GM12872 (cell line): Measurements from ENCODE around the gene KLHL3.

ENCODE experiments used
- TF ChIP-seq, protein P1 (sequence below): IDR thresholded peaks from 3 replicates; pipeline ENCODE4 v1.5.1; 2011; ENCODE audit warnings: low read depth, mild to moderate bottlenecking, low read length, moderate library complexity; ENCODE audit not compliant: insufficient read depth

KLHL3 gene

DNA sequence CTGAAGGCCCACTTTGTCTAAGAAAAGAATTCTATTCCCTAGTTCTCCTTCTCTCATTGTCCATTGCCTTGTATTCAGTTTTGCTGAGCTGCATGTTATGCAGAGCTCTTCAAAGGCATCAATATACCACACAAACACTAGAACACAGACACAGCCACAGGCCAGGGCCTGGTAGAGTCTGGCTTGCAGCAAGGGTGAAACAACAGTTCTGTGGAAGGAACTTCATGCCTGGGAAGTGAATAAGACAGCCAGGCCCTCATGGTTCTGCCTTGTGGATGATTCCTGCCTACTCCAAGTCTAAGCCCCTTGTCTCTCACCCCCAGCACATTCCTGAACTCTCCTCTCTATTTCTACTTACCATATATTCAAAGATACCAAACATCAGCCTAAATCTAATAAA lies 30.8 kb downstream of the KLHL3 start:
- TF ChIP-seq, protein P1, sequence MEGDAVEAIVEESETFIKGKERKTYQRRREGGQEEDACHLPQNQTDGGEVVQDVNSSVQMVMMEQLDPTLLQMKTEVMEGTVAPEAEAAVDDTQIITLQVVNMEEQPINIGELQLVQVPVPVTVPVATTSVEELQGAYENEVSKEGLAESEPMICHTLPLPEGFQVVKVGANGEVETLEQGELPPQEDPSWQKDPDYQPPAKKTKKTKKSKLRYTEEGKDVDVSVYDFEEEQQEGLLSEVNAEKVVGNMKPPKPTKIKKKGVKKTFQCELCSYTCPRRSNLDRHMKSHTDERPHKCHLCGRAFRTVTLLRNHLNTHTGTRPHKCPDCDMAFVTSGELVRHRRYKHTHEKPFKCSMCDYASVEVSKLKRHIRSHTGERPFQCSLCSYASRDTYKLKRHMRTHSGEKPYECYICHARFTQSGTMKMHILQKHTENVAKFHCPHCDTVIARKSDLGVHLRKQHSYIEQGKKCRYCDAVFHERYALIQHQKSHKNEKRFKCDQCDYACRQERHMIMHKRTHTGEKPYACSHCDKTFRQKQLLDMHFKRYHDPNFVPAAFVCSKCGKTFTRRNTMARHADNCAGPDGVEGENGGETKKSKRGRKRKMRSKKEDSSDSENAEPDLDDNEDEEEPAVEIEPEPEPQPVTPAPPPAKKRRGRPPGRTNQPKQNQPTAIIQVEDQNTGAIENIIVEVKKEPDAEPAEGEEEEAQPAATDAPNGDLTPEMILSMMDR = no peak

DNA sequence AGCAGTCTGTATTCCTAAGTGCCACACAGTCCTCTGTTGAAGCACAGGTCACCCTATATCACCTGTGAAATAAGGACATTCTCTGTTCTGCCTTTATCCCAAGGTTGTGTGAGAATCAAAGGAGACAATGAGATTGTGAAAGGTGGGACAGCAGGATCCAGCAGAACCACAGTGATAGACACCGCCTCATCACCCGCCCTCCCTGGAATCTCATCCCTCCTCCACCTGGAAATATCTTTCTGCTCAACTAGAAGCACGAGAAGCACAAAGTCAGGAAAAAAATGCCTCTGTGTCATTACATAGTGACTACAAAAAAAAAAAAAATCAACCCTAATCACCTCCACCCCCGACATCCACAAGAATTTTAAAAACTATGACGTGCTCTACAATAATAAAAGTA lies 32.3 kb downstream of the KLHL3 start:
- TF ChIP-seq, protein P1 = no peak

DNA sequence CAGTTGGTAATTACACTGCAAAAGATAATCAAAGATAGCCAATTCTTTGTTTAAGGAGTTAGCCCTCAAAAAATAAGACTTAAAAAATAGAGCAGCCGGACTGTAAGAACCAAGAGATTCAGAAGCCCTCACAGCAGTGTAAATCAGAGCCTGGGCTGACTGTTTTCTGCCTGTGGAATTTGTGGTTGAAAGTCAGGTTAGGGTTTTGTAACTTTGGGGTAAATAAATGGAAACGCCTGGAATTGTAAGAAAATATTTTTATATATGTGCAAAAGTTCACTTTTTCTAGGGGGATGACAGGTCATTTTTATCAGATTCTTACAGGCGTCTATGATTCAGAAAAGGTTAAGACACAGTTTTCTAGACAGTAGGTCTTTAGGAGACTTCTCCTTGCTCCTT lies 35.6 kb downstream of the KLHL3 start:
- TF ChIP-seq, protein P1 = no peak

DNA sequence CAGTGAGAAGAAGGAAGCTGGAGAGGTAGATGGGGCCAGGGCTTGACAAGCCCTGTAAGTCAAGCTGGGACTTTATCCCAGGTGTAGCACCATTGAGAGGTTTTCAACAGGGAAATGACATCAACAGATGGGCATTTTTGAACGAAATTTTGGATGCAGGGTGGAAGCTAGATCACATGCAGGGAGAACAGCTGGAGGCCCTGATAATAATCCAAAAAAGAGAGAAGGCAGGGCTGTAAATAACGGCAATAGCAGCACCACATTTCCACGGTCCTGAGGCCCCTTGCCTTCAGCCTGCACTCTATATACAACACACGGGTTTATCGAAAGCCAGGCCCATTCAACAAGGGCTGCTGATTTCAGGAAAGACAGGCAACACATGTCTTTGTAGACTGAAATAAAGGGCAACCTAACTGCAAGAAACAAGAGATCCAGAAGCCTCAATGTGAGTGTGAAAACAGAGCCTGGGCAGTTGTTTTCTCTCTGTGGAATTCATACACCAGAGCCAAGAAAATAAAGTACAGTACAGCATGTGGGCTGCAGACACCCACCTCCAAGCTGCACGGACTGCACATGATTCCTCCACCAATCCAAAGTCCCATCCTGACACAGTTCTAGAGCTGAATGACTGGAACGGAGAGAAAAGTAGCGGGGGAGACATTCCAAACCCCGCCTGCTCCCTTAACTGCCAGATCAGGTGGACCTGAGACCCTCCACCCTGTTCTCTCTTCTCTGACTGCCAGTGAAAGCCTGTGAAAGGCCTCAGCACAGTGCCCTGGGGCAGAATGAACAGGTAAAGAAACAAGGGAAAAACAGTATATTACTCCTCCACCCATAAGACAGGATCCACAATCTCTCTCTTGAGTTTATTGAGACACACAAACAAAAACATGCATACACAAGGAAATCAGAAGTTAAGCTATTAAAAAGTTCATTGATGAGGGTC lies 36.3 kb downstream of the KLHL3 start:
- TF ChIP-seq, protein P1 = no peak

DNA sequence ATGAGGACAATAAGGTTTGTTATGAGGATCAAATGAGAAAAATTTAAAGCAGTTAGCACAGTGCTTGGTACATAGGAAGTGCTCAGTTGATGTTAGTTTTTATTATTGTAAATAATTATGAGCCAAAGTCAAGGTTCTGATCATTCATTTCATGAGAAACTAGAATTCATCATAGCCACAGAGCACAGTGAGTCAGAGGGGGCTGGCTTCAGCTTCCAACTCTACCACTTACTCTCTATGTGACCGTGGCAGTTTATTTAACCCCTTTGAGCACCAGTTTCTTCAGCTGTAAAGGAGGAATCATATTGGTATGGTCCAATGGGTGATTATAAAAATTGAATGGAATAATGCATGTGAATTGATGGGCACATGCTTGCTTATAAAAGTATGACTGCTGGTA lies 39.4 kb downstream of the KLHL3 start:
- TF ChIP-seq, protein P1 = no peak

DNA sequence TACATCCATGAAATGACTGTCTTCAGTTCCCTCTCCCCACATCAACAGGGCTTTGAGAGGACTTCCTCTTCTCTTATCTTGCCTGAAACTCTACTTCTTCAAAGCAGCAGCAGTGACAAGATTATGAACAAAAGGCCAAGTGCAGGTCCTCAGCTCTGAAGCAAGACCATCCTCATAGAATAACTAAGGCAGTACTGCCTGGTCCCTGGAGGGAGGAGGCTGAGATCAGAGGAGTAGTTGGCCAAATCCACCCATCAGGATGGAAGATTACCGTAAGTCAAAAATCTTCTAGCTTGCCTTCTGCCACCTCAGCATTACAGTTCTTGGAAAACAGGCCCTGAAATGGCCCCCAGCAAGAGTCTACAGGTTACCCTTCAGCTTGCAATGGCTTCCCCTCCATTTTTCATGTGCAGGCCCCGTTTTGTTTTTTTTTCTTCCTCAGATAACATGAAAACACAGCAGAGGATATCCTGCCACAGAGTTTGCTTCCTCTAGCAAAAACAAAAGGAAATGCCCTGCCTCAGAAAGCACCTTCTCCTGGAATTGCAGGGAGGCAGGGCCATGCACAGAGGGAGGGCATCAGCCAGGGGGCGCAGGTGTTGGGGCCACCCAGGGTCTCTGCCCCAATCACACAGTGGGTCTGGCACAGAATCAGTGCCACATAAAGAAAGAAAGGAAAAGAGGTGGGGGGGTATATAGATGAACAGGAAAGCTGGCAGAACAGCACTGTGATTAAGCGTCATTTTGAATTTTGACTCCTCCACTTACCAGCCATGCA lies 40.0 kb downstream of the KLHL3 start:
- TF ChIP-seq, protein P1 = no peak

DNA sequence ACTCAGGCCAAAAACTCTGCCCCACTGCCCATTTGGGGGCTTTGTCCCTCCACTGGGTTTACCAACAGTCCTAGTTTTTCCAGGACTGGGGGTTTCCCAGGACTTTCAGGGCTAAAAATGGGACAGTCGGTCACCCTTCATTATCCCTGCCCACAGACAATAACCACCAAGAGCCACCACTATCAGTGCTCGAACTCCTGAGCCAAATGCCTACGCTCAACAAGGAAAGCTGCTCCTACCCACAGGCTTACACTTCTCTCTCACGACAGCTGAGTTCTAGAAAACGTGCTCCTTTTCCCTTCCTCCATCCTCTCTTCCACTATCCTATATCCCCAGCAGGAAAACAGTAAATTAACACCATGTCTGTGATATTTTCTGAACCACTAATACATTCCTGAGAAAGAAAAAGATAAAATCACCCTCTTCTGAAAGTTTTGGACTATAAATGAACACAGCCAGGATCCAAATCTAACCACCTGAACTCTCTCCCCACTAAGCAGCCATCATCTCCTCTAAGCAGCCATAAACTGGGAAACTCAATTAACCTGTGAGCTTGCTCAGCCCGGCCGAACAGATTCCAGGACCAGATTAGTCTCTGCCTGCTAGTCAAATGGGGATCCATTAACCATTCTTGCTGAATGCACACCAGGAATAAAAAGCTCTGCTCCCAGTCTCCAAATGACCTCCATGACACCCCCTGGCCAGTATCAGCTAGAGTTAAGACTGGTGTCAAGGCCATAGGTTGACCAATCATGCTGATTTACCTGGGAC lies 41.8 kb downstream of the KLHL3 start:
- TF ChIP-seq, protein P1 = no peak
